NCI-H1417 treated with DMSO at 0.1 percent for 48 hours (cell line): Measurements from ENCODE around the gene HSH2D.
A peak's percentile ranks its signal among the peaks of the same experiment; 100 is the strongest.
"Not testable (repeated sequence)": the region's sequence is repeated elsewhere in the genome, so short reads cannot be mapped to it uniquely, and the experiment has no call there.

Experiments
- DNase-seq: peaks from one replicate; lab custom pipeline; 2025; lab: John Stamatoyannopoulos, UW

Gene HSH2D

GRCh38 chr19:16143399-16144215, at the start of gene HSH2D:
HSH2D (plus strand) TSS chr19:16143685; CDS start chr19:16148751, 5,066 bp downstream.
- no peak for DNase-seq

- no peak for DNase-seq
Observed at GRCh38 chr19:16094360-16095070, 49.0 kb upstream of the HSH2D start.

- no peak for DNase-seq
Observed at GRCh38 chr19:16095071-16095571, 48.4 kb upstream of the HSH2D start.

GRCh38 chr19:16096280-16096855, 47.1 kb upstream of the HSH2D start:
- DNase-seq = no peak

GRCh38 chr19:16098416-16098768, 45.1 kb upstream of the HSH2D start:
- no peak for DNase-seq

GRCh38 chr19:16098821-16099220, 44.7 kb upstream of the HSH2D start:
- DNase-seq = no peak

GRCh38 chr19:16099314-16099965, 44.0 kb upstream of the HSH2D start:
- not testable (repeated sequence) for DNase-seq

- DNase-seq = no peak
Observed at GRCh38 chr19:16100524-16100923, 43.0 kb upstream of the HSH2D start.

- no peak for DNase-seq
Observed at GRCh38 chr19:16104722-16105121, 38.8 kb upstream of the HSH2D start.

GRCh38 chr19:16106121-16106520, 37.4 kb upstream of the HSH2D start:
- DNase-seq = no peak

GRCh38 chr19:16111160-16111908, 32.2 kb upstream of the HSH2D start, which contains the start of gene RAB8A:
RAB8A (plus strand) TSS chr19:16111889; CDS start chr19:16111902, 13 bp downstream.
- DNase-seq = peak; percentile 98

GRCh38 chr19:16111909-16112752, 31.4 kb upstream of the HSH2D start:
- no peak for DNase-seq

- no peak for DNase-seq
Observed at GRCh38 chr19:16112778-16113177, 30.7 kb upstream of the HSH2D start.

GRCh38 chr19:16113727-16114126, 29.8 kb upstream of the HSH2D start:
- no peak for DNase-seq

GRCh38 chr19:16115301-16116039, 28.0 kb upstream of the HSH2D start:
- no peak for DNase-seq

GRCh38 chr19:16116067-16116466, 27.4 kb upstream of the HSH2D start:
- DNase-seq = no peak

GRCh38 chr19:16117594-16118033, 25.9 kb upstream of the HSH2D start:
- no peak for DNase-seq

- DNase-seq = no peak
Observed at GRCh38 chr19:16118489-16119033, 24.9 kb upstream of the HSH2D start.

GRCh38 chr19:16119075-16119857, 24.2 kb upstream of the HSH2D start:
- not testable (repeated sequence) for DNase-seq
